B cell (primary cell): ENCODE results near the gene SMURF2. TPM values are rescaled to one million over a fixed set of nuclear protein-coding genes. Genes with fewer than 3 reads are reported as not detected.

Source experiments
- ATAC-seq: fragments of 200-7000 bp; cut with Tn5 transposase; one replicate; pipeline ENCODE4 v1.10.0; 2021; ENCODE audit warnings: low read depth, mild to moderate bottlenecking, moderate number of reproducible peaks, moderate library complexity
- CTCF ChIA-PET: fragments of 350-600 bp; sonication (Branson Sonifier 250); formaldehyde crosslinking; loops from one replicate; lab custom pipeline; 2021; ENCODE audit warnings: antibody characterized with exemption, inconsistent platforms; lab: Charles Lee
- POLR2A ChIA-PET: fragments of 350-600 bp; sonication (Branson Sonifier 250); formaldehyde crosslinking; loops from one replicate; lab custom pipeline; 2021; ENCODE audit warnings: antibody characterized with exemption; lab: Charles Lee
- DNase-seq: peaks from one replicate; pipeline ENCODE4 v3.0.0; 2013
- H2AFZ ChIP-seq: 2 replicates; pipeline ENCODE4 v1.6.1; 2012; ENCODE audit warnings: mild to moderate bottlenecking, low read depth, low read length; ENCODE audit not compliant: insufficient read depth, poor library complexity, severe bottlenecking
- H3K27ac ChIP-seq, 2 donors: 1 replicate in 1 of 2; 2 replicates in 1 of 2; pipeline ENCODE4 v1.5.1; 2012 to 2013; ENCODE audit warnings: low read length in 2 of 2, mild to moderate bottlenecking in 2 of 2, moderate library complexity in 1 of 2
- H3K27me3 ChIP-seq, 4 experiments: fragments of 200-600 bp in 1 of 4; sonication (generic) in 1 of 4; replicated peaks in 1 of 4; 1 replicate in 2 of 4; 2 replicates in 2 of 4; pipeline versions ENCODE4 v1.6.1 to v1.7.0; 2013 to 2016; ENCODE audit warnings: low read length in 3 of 4, mild to moderate bottlenecking in 2 of 4, mixed read lengths in 1 of 4, moderate library complexity in 1 of 4; ENCODE audit not compliant: insufficient read depth in 4 of 4, control insufficient read depth in 3 of 4; ENCODE audit errors: control extremely low read depth in 1 of 4
- H3K36me3 ChIP-seq, 2 experiments: replicated peaks in 1 of 2; 1 replicate in 1 of 2; 2 replicates in 1 of 2; pipeline versions ENCODE4 v1.6.1 to v1.7.1; 2013; ENCODE audit warnings: low read length in 1 of 2; ENCODE audit not compliant: insufficient read depth in 2 of 2, control insufficient read depth in 1 of 2; ENCODE audit errors: control extremely low read depth in 1 of 2, extremely low read depth in 1 of 2
- H3K4me1 ChIP-seq, 2 donors: fragments of 200-600 bp in 1 of 2; sonication (generic) in 1 of 2; 1 replicate in 1 of 2; 2 replicates in 1 of 2; pipeline versions ENCODE4 v1.5.1 to v1.6.1; 2013 to 2017; ENCODE audit warnings: low read length in 2 of 2; ENCODE audit not compliant: control insufficient read depth in 2 of 2, insufficient read depth in 2 of 2
- H3K4me2 ChIP-seq: replicated peaks from 2 replicates; pipeline ENCODE3; 2012; ENCODE audit warnings: mild to moderate bottlenecking, low read depth, low read length; ENCODE audit not compliant: poor library complexity, severe bottlenecking
- H3K4me3 ChIP-seq, 5 experiments: fragments of 200-600 bp in 1 of 5; sonication (generic) in 1 of 5; 1 replicate in 3 of 5; 2 replicates in 2 of 5; pipeline versions ENCODE4 v1.5.1 to v1.7.0; 2011 to 2016; ENCODE audit warnings: low read length in 4 of 5, mild to moderate bottlenecking in 4 of 5, low read depth in 2 of 5, control low read depth in 1 of 5, moderate library complexity in 1 of 5; ENCODE audit not compliant: insufficient read depth in 1 of 5; ENCODE audit errors: control extremely low read depth in 1 of 5, extremely low read depth in 1 of 5
- H3K79me2 ChIP-seq: fragments of 200-600 bp; sonication (generic); one replicate; pipeline ENCODE4 v1.6.0; 2016; ENCODE audit warnings: low read length; ENCODE audit not compliant: control insufficient read depth, insufficient read depth
- H3K9ac ChIP-seq: fragments of 200-600 bp; sonication (generic); 2 replicates; pipeline ENCODE4 v1.6.1; 2017; ENCODE audit warnings: mild to moderate bottlenecking, low read length, moderate library complexity
- H3K9me3 ChIP-seq, 3 donors: one replicate each; pipeline versions ENCODE4 v1.6.1 to v1.7.1; 2013; ENCODE audit warnings: low read length in 2 of 3; ENCODE audit not compliant: control insufficient read depth in 2 of 3, insufficient read depth in 1 of 3; ENCODE audit errors: control extremely low read depth in 1 of 3
- H4K20me1 ChIP-seq: 2 replicates; pipeline ENCODE4 v1.6.0; 2012; ENCODE audit warnings: mild to moderate bottlenecking, low read length; ENCODE audit not compliant: insufficient read depth, control insufficient read depth, poor library complexity, severe bottlenecking
- H3K27ac Mint-ChIP-seq: one replicate; pipeline ENCODE4 v1.8.0; 2021; ENCODE audit warnings: mixed read lengths
- H3K27me3 Mint-ChIP-seq: one replicate; pipeline ENCODE4 v1.8.0; 2021; ENCODE audit warnings: mixed read lengths
- H3K4me1 Mint-ChIP-seq: one replicate; pipeline ENCODE4 v1.8.0; 2021; ENCODE audit warnings: mixed read lengths
- H3K4me3 Mint-ChIP-seq: one replicate; pipeline ENCODE4 v1.8.0; 2021; ENCODE audit warnings: mixed read lengths
- H3K9me3 Mint-ChIP-seq: one replicate; pipeline ENCODE4 v1.8.0; 2022; ENCODE audit warnings: mixed read lengths; ENCODE audit not compliant: insufficient read depth
- CTCF ChIP-seq: fragments of 200-600 bp; IDR thresholded peaks from one replicate; pipeline ENCODE4 v1.8.0; 2022; ENCODE audit warnings: antibody characterized with exemption, mild to moderate bottlenecking
- EZH2 ChIP-seq: IDR thresholded peaks from 2 replicates; pipeline ENCODE4 v1.6.1; 2012; ENCODE audit warnings: borderline replicate concordance, low read depth, mild to moderate bottlenecking, moderate library complexity, low read length; ENCODE audit not compliant: insufficient read depth, poor library complexity, severe bottlenecking
- WGBS: methylation state at CpG from one replicate; pipeline ENCODE4 v1.1.5; 2013; ENCODE audit warnings: missing lambda C conversion rate; ENCODE audit not compliant: insufficient coverage; 5-methylcytosine and 5-hydroxymethylcytosine counted together
- intact Hi-C: fragments of 100-400 bp; cut with micrococcal nuclease; formaldehyde crosslinking; loops from one replicate; pipeline ENCODE4 v1.10.0; 2022
- polyA plus RNA-seq: library from polyadenylated mRNA; depleted of rRNA; stranded (reverse); fragments of >200 nt; gene quantifications from 2 replicates; pipeline ENCODE4 v1.2.3, GENCODE V29; 2012
- total RNA-seq, 2 donors: library from RNA; stranded (reverse); fragments of 120-200 nt in 1 of 2; gene quantifications; 1 replicate in 1 of 2; 2 replicates in 1 of 2; pipeline versions ENCODE4 v1.2.3 to v1.2.4, GENCODE V29; 2013 to 2022

Gene SMURF2
- total and polyA plus RNA-seq, 2 donors (not counting 1 experiment from before 2014, with no cell fraction given), result 9.2 to 32.8 TPM

- Mint-ChIP-seq H3K4me3 (no peak overlapping the region), H3K4me1 (no peaks in the 10 kb centered on the region), H3K27ac (no peak overlapping the region), H3K9me3 (no peaks in the 10 kb centered on the region), H3K27me3 (no peaks in the 10 kb centered on the region)
- Histone ChIP-seq H3K9me3 (no peaks in the 10 kb centered on the region), H3K4me2 (no peak overlapping the region), H3K36me3 (peaks cover 8 to 79% of the 10 kb centered on the region in 2 experiments), H4K20me1 (no peaks in the 10 kb centered on the region), H3K79me2 (no peaks in the 10 kb centered on the region), H3K9ac (no peak overlapping the region), H3K27ac (no peak overlapping the region), H2AFZ (no peak overlapping the region), H3K27me3 (no peaks in the 10 kb centered on the region), H3K4me3 (no peak overlapping the region), H3K4me1 (no peaks in the 10 kb centered on the region)
- POLR2A ChIA-PET, result no interaction called here
- ATAC-seq (no peak), DNase-seq (no peak)
- intact Hi-C loops, result no loop called here
- WGBS, result no CpG with 5 or more reads among the region's 2 CpGs
- no peak for TF ChIP-seq CTCF
- TF ChIP-seq EZH2, result no peak
- CTCF ChIA-PET, result no interaction called here
These were observed 125.2 kb downstream of the SMURF2 start for GRCh38 chr17:64536913-64537312.

GRCh38 chr17:64535357-64535756 is 126.8 kb downstream of the SMURF2 start:
- no peak overlapping the region for H3K27ac Mint-ChIP-seq
- peaks cover 9 to 91% of the 10 kb centered on the region in 2 experiments for H3K36me3 ChIP-seq
- no peak overlapping the region for H3K9ac ChIP-seq
- no peak overlapping the region for H3K4me3 ChIP-seq
- no peaks in the 10 kb centered on the region for H3K4me1 ChIP-seq
- ATAC-seq (no peak), DNase-seq (no peak)
- H3K4me1 Mint-ChIP-seq, result no peaks in the 10 kb centered on the region
- no peaks in the 10 kb centered on the region for H3K9me3 ChIP-seq
- CTCF ChIA-PET, result interaction anchor here (1.1 to 3.3 kb wide), 2 partner anchors 115 to 218 kb away, joined by 3 to 15 read pairs; no protein-coding TSS in a partner anchor
- H3K4me2 ChIP-seq, result no peak overlapping the region
- no peak overlapping the region for H3K27ac ChIP-seq
- H4K20me1 ChIP-seq, result no peaks in the 10 kb centered on the region
- H3K9me3 Mint-ChIP-seq, result no peaks in the 10 kb centered on the region
- no peaks in the 10 kb centered on the region for H3K27me3 ChIP-seq
- TF ChIP-seq CTCF, result no peak
- TF ChIP-seq EZH2, result no peak
- WGBS, result 90% methylated on average over 2 of the region's 6 CpGs
- H3K79me2 ChIP-seq, result no peaks in the 10 kb centered on the region
- POLR2A ChIA-PET, result no interaction called here
- no peak overlapping the region for H2AFZ ChIP-seq
- no peaks in the 10 kb centered on the region for H3K27me3 Mint-ChIP-seq
- intact Hi-C loops, result no loop called here
- H3K4me3 Mint-ChIP-seq, result no peak overlapping the region
